Right lobe of liver (tissue), 4 donors: ENCODE results near the gene PPFIA4.

Source experiments
- CTCF ChIP-seq, 4 donors: fragments of 200-600 bp in 3 of 4; fragments of 450-650 bp in 1 of 4; IDR thresholded peaks; one replicate each; pipeline versions ENCODE4 v1.5.1 to v1.8.0; 2016 to 2022; ENCODE audit warnings: antibody characterized with exemption in 4 of 4, mild to moderate bottlenecking in 2 of 4
- POLR2A ChIP-seq: fragments of 450-650 bp; IDR thresholded peaks from one replicate; pipeline ENCODE4 v1.6.1; 2017; ENCODE audit warnings: antibody characterized with exemption, mild to moderate bottlenecking
- donor health status: DM: no; HTN: no; CAD: no.
- donor health status: DM: no; HTN: no; CAD: no.
- donor health status: DM: no; HTN: yes; CAD: no.

GRCh38 chr1:203054642-203055041 lies 28.4 kb downstream of the PPFIA4 start:
- TF ChIP-seq CTCF (IDR thresholded peaks at IDR 0.05) (no peak), POLR2A (no peak)
